ENCODE data around the gene PSEN1. TPM values are rescaled to one million over a fixed set of nuclear protein-coding genes. Genes with fewer than 3 reads are reported as not detected.
A peak's percentile ranks its signal among the peaks of the same experiment; 100 is the strongest.

The PSEN1 gene
- total and polyA plus RNA-seq, 2 experiments from 2014 or later, result 14.6 to 35.7 TPM

GRCh38 chr14:73258845-73259611, 122.7 kb downstream of the PSEN1 start (continued):
- TF ChIP-seq ZNF462 (CRISPR knock-in tag; IDR thresholded peaks at IDR 0.05) (no peak), EZH2 (IDR thresholded peaks at IDR 0.05; ENCODE audit: low read depth, unreplicated experiment) (no peak), POLR2AphosphoS5 (IDR thresholded peaks at IDR 0.05; ENCODE audit: low read depth) (no peak), CREB1 (CRISPR knock-in tag; IDR thresholded peaks at IDR 0.05; ENCODE audit: low read depth) (no peak), ZNF331 (CRISPR knock-in tag; IDR thresholded peaks at IDR 0.05; ENCODE audit: low read depth) (no peak), JUNB (IDR thresholded peaks at IDR 0.05; ENCODE audit: unreplicated experiment) (no peak)

GRCh38 chr14:73259837-73260236, 123.5 kb downstream of the PSEN1 start:
- Mint-ChIP-seq H3K4me3 (no peak overlapping the region), H3K27ac (no peak overlapping the region), H3K9me3 (no peaks in the 10 kb centered on the region), H3K27me3 (ENCODE audit: insufficient read depth, low read depth, poor library complexity) (peaks cover 10% of the 10 kb centered on the region), H3K4me1 (no peaks in the 10 kb centered on the region; the same call in 2 of the 3 replicates), H3K36me3 (ENCODE audit: low read depth) (peaks cover 3% of the 10 kb centered on the region; the same call in 1 of the 3 replicates)
- Histone ChIP-seq H3K4me1 (ENCODE audit: insufficient read depth) (no peaks in the 10 kb centered on the region), H3K9me2 (ENCODE audit: insufficient read depth) (no peaks in the 10 kb centered on the region), H3K27ac (ENCODE audit: low read depth) (no peak overlapping the region), H3F3A (replicated peaks; ENCODE audit: low read depth) (no peaks in the 10 kb centered on the region), H2AFZ (no peak overlapping the region), H3K79me2 (replicated peaks; ENCODE audit: insufficient read depth) (no peaks in the 10 kb centered on the region), H3K27me3 (ENCODE audit: insufficient read depth) (no peaks in the 10 kb centered on the region), H4K20me1 (replicated peaks; ENCODE audit: insufficient read depth) (no peaks in the 10 kb centered on the region), H3K4me2 (no peak overlapping the region), H3K4me3 (no peak overlapping the region), H3K36me3 (ENCODE audit: insufficient read depth) (no peaks in the 10 kb centered on the region)
- DNase-seq (ENCODE audit: low spot score), result no peak
- ATAC-seq, result peak; percentile 11; the same call in 1 of the 3 replicates
- no peak for TF ChIP-seq CREB1 (CRISPR knock-in tag; IDR thresholded peaks at IDR 0.05; ENCODE audit: low read depth)
- TF ChIP-seq STAT1 (IDR thresholded peaks at IDR 0.05; ENCODE audit: unreplicated experiment), result no peak
- TF ChIP-seq ZNF114 (CRISPR knock-in tag; IDR thresholded peaks at IDR 0.05), result no peak
- no peak for TF ChIP-seq EZH2phosphoT487 (IDR thresholded peaks at IDR 0.05; ENCODE audit: unreplicated experiment)
- no peak for TF ChIP-seq JUNB (IDR thresholded peaks at IDR 0.05; ENCODE audit: unreplicated experiment)
- no peak for TF ChIP-seq ETS1 (IDR thresholded peaks at IDR 0.05)
- no peak for TF ChIP-seq NANOG (IDR thresholded peaks at IDR 0.05; ENCODE audit: borderline replicate concordance)
- no peak for TF ChIP-seq CTCF (conservative IDR thresholded peaks at IDR 0.05; ENCODE audit: low read depth in 2 of 2)
